GM19025 (cell line): ENCODE measurements around the gene WFDC2.

Experiments used
- ATAC-seq: cut with Tn5 transposase; IDR thresholded peaks from one replicate; pipeline ENCODE4 v1.9.1; 2021; ENCODE audit warnings: mild to moderate bottlenecking, low read depth, moderate library complexity; ENCODE audit not compliant: unreplicated experiment

The WFDC2 gene

DNA sequence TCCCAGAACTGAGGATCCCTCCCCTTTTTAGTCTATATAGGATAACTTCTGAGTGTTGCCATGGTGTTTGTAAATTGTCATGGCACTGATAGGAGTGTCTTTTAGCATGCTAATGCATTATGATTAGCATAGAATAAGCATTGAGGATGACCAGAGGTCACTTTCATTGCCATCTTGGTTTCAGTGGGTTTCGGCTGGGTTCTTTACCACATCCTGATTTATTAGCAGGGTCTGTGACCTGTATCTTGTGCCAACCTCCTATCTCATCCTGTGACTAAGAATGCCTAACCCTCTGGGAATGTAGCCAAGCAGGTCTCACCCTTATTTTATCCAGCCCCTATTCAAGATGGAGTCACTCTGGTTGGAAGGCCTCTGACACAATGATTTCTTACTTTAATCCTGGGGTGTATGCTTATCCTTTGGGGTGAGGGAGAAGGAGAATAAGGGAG lies 19.6 kb downstream of the WFDC2 start:
- ATAC-seq: no peak

DNA sequence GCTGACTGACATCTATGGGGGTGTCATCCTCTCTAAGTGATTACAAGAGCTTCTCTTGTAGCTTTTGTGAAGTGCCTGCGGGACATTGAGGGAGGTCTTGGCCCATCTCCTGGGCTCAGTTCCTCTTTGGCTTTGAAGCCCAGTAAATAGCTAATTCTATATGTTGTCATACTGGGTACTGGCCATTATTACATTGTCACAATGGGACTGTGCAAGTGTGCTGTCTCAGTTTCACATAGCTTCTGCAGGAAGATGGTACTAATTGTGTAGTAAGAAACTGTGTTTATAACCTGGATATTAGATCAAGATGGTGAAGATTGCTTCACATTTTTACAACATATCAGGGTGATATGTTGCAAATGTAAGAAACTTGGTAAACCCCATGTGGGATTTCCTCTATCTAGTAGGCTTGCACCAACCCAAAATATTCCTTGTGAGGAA lies 26.0 kb downstream of the WFDC2 start:
- ATAC-seq: no peak

DNA sequence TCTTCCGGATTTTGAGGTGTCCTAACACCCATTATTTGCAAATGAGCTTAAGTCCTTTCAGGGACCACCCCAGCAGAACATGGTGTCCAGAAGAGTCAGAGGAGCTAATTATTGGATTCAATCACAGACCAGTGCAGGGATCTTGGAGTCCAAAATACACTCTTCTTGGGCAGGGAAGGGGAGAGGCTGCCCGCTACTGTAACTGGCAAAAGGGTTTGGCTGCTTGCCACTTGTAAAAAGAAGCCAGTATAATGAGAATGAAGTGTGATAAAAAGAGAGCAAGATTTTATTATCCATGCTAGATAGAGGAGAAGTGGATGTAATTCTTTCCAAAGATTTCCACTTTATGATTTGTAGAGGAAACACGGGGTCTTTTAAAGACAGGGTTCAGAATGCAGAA lies 26.6 kb downstream of the WFDC2 start:
- ATAC-seq: no peak

DNA sequence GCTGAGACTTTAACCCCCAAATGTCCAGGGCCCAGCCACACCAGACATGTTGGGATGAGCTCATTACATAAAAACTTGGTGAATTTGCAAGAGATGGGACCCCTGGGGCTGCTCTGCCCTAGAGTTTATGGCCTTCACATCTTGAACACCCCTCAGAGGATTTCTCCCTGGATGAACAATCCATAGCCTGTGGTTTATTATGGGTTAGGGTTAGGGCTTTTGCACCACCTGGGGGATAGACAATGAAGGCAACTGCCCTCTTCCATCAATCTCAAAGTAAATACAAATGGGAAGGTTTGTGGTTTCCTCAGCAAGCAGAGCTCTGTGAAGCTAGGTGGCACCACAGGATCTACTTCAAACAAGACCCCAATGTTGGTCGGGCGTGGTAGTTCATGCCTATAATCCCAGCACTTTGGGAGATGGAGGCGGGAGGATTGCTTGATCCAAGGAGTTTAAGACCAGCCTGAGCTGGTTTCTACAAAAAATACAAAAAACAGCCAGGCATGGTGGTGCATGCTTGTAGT lies 28.5 kb downstream of the WFDC2 start:
- no peak for ATAC-seq

DNA sequence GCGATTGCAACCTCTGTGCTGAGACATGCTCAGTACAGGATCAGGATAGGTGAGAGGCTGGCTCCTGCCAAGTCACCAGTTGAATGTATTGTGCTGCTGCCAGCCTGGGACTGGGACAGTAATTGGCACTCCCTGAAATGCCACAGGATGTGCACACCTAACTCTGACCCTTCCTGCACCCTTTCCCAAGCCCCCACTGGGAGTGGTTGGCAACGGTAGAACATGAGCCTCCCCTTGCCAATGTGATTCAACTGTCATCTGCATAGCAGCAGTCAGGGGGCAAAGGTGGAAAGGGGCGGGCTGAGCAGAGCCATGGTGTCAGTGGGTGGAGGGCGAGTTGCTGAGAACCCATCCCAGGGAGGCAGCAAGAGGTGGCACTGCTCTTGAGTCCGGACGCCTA lies 30.5 kb downstream of the WFDC2 start:
- no peak for ATAC-seq

DNA sequence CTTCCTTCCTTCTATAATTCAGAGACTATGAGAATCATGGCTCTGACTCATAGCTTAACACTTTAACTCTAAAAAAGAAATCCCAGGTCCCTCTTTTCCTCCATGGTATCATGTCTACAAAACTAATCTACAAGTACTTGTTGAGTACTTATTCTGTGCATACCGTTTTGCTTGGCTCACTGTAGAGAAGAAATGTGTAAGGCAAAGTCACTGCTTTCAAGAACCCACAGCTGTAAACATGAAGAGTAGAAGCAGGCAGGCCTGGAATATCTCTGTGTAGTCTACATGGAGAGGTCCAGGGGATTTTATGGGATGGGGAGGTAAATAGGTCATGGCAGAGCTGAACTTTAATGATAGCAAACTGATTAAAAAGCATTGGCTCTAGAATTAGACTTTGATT lies 32.0 kb downstream of the WFDC2 start:
- ATAC-seq: no peak

DNA sequence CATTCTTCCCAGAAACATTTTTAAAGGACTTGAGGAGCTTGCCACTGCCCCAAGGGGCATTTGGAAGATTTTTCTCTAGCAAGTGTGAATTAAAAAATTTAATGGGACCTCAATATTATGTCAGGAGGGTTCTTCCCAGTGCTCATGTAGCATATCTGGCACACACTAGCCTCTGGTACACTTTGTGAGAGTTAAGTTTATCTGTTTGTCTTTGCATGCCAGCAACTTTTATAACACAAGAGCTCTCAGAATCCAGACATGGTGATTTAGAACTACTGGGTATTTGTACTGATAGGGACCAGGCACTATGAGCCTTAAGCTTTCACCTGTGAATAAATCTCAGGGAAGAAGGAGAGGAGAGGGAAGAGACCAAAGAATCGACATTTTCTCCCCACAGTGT lies 33.0 kb downstream of the WFDC2 start:
- no peak for ATAC-seq

DNA sequence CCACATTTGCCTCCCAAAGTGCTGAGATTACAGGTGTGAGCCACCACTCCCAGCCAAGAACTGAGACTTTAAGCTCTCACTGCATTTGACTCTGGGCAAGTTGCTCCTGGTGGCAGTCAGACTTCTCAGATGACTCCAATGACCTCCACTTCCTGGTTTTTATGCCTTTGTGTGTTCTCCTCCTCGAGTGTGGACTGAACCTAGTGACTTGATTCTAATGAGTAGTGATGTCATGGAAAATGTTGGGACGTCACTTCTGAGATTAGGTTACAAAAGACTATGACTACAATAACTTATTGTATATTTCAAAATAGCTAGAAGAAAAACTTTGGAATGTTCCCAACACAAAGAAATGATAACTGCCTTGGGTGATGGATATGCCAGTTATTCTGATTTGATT lies 33.9 kb downstream of the WFDC2 start:
- ATAC-seq: no peak

DNA sequence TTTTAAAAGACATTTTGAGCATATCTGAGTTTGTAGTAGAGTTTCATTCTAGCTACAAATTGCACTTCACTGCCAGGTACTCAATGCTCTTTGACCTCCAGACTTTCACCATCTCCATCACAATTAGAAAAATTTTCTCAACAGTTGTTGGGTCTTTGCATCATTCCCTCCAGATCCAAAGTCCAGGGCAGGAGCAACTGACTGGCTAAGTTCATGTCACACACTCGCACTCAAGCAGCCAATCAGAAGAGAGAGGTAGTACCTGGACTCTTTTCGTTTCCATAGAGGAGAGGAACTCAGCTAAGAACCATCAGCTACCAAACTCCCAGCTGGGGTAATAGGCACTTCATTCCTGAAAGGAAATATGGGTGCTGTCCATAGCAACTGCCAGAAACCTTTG lies 36.8 kb downstream of the WFDC2 start:
- ATAC-seq: no peak

DNA sequence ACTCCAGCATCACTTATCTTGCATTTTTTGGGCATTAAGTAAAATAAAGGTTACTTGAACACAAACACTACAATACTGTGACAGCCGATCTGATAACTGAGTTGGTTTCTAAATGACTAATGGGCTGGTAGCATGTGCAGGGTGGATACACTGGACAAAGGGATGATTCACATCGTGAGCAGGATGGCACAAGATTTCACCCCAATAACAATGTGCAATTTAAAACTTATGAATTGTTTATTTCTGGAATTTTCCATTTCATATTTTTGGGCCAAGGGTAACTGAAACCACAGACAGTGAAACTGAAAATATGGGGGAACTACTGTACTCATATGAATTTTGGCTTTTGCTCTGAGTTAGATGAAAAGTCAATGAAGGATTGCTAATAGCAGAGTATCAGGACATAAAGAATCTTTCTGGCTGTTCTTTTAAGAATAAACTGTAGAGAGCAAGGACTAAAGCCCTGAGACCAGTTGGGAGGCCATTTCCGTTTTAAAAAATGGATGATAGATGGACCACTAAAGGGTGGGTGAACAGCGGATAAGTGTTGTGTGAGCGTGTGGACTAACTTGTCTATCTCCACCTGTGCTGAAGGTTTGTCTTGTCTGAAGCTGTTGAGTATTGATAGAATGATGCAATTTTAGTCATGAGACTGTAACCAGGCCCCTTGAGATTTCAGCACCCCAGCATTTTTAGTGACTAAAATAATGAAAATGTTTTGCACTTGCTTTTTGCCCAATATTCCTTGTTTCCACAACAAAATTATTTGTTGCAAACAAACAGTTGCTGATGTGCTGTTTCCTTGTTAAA lies 37.7 kb downstream of the WFDC2 start:
- no peak for ATAC-seq

DNA sequence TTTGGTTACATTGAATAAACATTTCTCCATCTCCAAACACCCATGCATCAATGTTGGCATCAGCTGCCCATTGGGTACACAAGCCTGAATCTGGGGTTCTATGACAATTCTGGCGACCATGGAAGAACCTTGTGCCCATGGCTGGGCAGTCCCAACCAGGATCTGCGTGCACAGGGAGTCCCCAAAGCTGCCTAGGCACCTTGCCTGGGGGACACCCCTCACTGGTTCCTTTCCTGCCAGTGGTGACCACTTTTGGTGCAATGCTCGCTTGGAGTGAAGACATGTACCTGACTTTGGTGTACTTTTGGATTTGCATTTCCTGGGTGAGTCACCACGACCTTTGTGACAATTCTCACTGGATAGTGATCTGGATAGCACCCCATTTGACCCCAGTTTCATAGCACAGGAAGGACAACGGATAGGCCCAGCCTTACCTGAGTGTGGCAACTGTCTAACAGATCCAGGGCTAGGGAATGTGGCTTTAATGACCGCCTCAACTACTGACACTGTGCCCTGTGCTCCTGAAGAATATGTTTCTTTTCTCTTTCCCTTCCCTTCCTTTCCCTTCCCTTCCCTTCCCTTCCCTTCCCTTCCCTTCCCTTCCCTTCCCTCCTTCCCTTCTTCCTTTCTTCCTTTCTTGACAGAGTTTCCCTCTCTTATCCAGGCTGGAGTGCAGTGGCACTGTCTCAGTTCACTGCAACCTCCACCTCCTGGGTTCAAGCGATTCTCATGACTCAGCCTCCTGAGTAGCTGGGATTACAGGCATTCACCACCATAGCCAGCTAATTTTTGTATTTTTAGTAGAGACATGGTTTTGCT lies 38.7 kb downstream of the WFDC2 start:
- no peak for ATAC-seq

DNA sequence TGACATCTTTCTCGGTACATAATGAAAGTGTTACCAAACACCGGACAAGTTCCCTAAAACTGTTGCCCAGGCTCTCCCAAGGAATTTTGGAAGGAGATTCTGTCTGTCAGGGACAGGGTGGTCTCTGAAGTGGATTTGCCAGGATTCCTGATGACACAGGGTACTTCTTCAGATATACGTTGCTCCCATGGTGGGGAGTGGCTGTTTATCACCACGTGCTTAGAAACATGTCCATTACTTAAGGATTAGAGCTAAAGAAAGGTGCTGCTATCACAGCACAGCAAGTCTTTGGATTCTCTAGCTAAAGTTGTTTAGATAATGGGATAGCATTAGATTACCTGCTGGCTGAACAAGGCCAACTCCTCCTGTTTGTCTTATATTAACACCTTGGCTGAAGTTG lies 39.5 kb downstream of the WFDC2 start:
- ATAC-seq: no peak

DNA sequence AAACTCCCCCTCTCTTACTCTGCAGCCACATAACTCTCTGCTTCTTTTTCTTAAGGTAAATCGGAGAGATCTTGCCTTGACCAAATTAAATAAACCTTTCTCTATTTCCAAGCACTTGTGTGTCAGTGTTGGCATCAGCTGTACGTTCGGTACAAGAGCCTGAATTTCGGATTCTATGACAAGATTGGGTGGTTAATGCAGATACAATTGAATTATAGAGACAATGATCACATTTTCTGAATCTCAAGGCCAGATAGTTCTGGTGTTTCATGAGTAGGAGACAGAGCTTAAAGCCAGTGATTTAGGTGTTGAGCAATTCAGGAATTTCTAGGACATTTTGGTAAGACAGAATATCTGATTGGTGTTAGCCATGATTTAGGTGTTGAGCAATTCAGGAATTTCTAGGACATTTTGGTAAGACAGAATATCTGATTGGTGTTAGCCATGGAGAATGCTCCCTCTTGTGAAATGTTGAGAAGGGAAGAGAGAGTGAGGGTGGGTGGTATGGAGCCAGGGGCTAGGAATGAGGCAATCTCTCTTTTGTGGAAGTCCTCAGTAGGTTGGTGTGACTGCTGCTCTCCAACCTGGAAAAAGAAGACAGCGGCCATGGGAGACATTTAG lies 40.8 kb downstream of the WFDC2 start:
- no peak for ATAC-seq

DNA sequence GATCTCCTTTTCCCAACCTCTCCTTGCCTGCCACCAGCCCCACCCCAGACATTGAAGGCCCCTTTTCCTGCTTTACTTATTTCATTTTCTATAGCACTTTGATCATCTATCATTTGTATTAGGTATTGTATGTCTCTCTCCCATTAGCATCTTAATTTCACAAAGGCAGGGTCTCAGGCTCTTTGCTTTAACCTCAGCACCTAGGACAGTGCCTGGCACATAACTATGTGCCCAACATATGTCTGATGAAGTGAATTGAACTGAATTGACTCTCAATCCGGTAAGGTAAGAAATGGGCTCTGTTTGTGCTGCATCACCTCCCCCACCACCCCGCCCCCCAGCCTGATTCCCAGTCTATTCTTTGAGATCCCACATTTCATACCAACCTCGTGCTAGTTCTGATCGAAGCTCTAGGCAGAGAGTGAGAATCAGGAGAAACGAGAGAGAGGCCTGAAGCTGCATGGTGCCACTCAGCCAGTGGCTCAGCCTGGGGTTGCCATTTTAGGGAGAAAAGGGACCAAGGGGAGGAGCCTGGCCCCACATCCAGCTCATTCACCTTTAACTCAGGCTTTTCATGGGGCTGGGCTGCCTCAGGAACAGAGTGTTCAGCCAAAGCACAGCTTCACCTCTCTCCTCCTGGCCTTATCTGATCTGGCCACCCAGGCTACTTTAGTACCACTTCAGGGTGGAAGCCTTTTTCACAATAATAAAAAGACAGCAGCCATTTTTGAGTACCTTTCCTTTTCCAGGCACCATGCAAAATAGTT lies 45.8 kb downstream of the WFDC2 start, which contains the start of gene SPINT3:
Gene SPINT3, minus strand, starts transcription at position 476 of the 767 bp plus-strand sequence. Its CDS starts 14 bp downstream, at position 462.
- no peak for ATAC-seq

DNA sequence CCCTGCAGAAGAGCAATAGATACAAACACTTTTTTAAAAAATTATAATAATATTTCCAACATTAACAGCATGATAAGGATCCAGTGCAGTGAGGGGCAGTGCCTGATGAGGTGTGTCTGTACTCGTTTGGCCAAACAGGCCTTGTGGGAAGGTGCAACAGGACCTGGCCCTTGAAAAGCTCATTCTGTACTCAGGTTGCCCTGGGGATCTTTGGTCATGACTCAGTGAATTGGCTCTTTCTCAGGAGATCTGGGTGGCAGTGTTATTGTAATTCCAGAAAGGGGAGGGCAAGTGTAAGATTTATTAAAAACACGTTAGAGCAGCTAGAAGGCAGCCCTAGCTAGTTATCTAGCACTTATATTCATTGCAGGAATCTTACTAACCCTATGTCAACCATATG lies 48.7 kb downstream of the WFDC2 start:
- ATAC-seq: no peak

DNA sequence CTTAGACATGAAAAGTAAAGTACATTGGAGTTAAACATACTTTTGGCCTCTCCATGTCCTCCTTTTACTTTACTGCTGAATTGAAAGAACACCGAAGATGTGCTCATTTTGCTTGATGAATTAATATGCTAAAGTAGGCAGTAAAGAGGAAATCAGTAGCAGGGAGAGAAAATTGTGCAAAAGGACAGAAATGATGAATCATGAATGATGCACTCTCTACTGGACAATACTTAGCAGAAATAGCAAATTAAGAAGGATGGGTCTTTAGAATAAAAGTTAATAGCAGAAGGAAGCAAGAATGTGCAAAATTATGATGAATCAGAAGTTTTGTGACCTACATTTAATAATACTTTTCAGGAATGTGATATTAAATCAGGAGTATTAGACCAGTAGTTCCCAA lies 54.3 kb downstream of the WFDC2 start:
- no peak for ATAC-seq

DNA sequence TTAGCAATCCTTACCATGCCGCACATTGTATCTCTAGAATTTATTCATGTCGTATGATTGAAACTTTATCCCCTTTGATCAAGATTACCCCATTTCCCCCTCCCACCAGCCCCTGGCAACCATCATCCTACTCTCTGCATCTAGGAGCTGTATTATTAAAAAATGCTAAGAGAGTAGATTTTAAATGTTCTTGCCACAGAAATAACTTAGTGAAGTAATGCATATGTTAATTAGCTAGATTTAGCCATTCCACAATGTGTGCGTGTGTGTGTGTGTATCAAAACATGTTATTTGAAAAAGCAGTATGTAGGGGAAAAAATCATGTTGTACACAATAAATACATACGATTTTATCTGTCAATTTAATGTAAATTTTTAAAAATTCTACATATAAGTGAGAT lies 57.7 kb downstream of the WFDC2 start:
- no peak for ATAC-seq
